Measurements from ENCODE around the gene OPTC. TPM values are rescaled to one million over a fixed set of nuclear protein-coding genes. Genes with fewer than 3 reads are reported as not detected.

The OPTC gene
- total and polyA plus RNA-seq, 9 of the 15 experiments (the other 6 are each of a cell fraction or from before 2014, with no cell fraction given) = not detected

- TF ChIP-seq FOXK2 (conservative IDR thresholded peaks at IDR 0.05 in 1 of 2, IDR thresholded peaks at IDR 0.05 in 1 of 2; ENCODE audit: low read depth in 2 of 2) = no peak
- TF ChIP-seq RBM17 (IDR thresholded peaks at IDR 0.05; ENCODE audit: borderline replicate concordance, low read depth, low read length) = no peak
- no peak for TF ChIP-seq ZNF224 (CRISPR knock-in tag; IDR thresholded peaks at IDR 0.05)
- TF ChIP-seq SMAD3 (CRISPR knock-in tag; conservative IDR thresholded peaks at IDR 0.05) = no peak
- TF ChIP-seq SRSF7 (optimal IDR thresholded peaks at IDR 0.05; ENCODE audit: low read depth, low read length) = no peak
Measured at GRCh38 chr1:203463469-203464062, 30.4 kb upstream of the OPTC start (continued).

GRCh38 chr1:203464226-203464625 lies 29.7 kb upstream of the OPTC start:
- intact Hi-C loops (cut with micrococcal nuclease) = no loop called here
- no peak for TF ChIP-seq NR3C1 (CRISPR knock-in tag; IDR thresholded peaks at IDR 0.05)
- no peak for TF ChIP-seq FOSL1 (tag; conservative IDR thresholded peaks at IDR 0.05)
- TF ChIP-seq, protein P1, sequence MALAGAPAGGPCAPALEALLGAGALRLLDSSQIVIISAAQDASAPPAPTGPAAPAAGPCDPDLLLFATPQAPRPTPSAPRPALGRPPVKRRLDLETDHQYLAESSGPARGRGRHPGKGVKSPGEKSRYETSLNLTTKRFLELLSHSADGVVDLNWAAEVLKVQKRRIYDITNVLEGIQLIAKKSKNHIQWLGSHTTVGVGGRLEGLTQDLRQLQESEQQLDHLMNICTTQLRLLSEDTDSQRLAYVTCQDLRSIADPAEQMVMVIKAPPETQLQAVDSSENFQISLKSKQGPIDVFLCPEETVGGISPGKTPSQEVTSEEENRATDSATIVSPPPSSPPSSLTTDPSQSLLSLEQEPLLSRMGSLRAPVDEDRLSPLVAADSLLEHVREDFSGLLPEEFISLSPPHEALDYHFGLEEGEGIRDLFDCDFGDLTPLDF (CRISPR knock-in tag; IDR thresholded peaks at IDR 0.05) = no peak
- TF ChIP-seq POLR2H (tag; IDR thresholded peaks at IDR 0.05; ENCODE audit: low read depth) = no peak
- TF ChIP-seq ZFX (CRISPR knock-in tag; IDR thresholded peaks at IDR 0.05) = no peak
- TF ChIP-seq ERF (CRISPR knock-in tag; IDR thresholded peaks at IDR 0.05) = no peak
- TF ChIP-seq ZNF277 (CRISPR knock-in tag; IDR thresholded peaks at IDR 0.05; ENCODE audit: borderline replicate concordance) = no peak

More at GRCh38 chr1:203464226-203464625, 29.7 kb upstream of the OPTC start:
- no peak for ATAC-seq
- H3K36me3 ChIP-seq (ENCODE audit: control insufficient read depth, insufficient read depth, low read length) = no peaks in the 10 kb centered on the region
- no peak overlapping the region for H3K27ac ChIP-seq (ENCODE audit: extremely low read depth, low read depth, low read length)
- no peaks in the 10 kb centered on the region for H3K9me3 ChIP-seq (replicated peaks; ENCODE audit: control insufficient read depth, insufficient read depth, low read depth, low read length)
- peaks cover 53 to 61% of the 10 kb centered on the region in 2 experiments for H3K27me3 ChIP-seq (ENCODE audit: control insufficient read depth in 2 of 2, insufficient read depth in 2 of 2, low read length in 2 of 2)
- BruUV-seq (replicated peaks) = no TSS peak
- DNase-seq (ENCODE audit: extremely low read depth in 1 of 4, low spot score in 3 of 4) = no peak
- H3K4me1 ChIP-seq (replicated peaks in 1 of 2; ENCODE audit: control insufficient read depth in 2 of 2, insufficient read depth in 2 of 2, low read length in 2 of 2) = no peaks in the 10 kb centered on the region
- WGBS (ENCODE audit: insufficient coverage, low coverage, missing lambda C conversion rate) = 0% methylated on average over 4 of the region's 5 CpGs
- H2AFZ ChIP-seq (ENCODE audit: low read depth, low read length) = no peak overlapping the region
- no peak overlapping the region for H3K9ac ChIP-seq (ENCODE audit: insufficient read depth in 1 of 2, low read depth in 2 of 2, low read length in 2 of 2)
- POLR2A ChIA-PET = interaction anchor here (0.9 to 4.7 kb wide), 2 partner anchors 10 to 12 kb away, joined by 3 to 20 read pairs; partner anchors contain the start of gene PRELP
- no peak overlapping the region for H3K4me2 ChIP-seq (ENCODE audit: insufficient read depth, low read length)
- peaks cover 13% of the 10 kb centered on the region for H4K20me1 ChIP-seq (replicated peaks; ENCODE audit: control insufficient read depth, insufficient read depth, low read length)
- H3K9me1 ChIP-seq (ENCODE audit: control insufficient read depth, insufficient read depth, low read length) = no peaks in the 10 kb centered on the region
- no peak for FAIRE-seq
- in situ Hi-C loops (cut with MboI) = no loop called here
- no peaks in the 10 kb centered on the region for H3K79me2 ChIP-seq (ENCODE audit: control insufficient read depth, insufficient read depth, low read length)
- no peak overlapping the region for H3K4me3 ChIP-seq
- CTCF ChIA-PET (ENCODE audit: low intra/inter-chr PET ratio) = no interaction called here

Data from K562 (cell line).